ENCODE results near the gene THRB.
"Not testable (repeated sequence)": the region's sequence is repeated elsewhere in the genome, so short reads cannot be mapped to it uniquely, and the experiment has no call there.

The THRB gene

DNA sequence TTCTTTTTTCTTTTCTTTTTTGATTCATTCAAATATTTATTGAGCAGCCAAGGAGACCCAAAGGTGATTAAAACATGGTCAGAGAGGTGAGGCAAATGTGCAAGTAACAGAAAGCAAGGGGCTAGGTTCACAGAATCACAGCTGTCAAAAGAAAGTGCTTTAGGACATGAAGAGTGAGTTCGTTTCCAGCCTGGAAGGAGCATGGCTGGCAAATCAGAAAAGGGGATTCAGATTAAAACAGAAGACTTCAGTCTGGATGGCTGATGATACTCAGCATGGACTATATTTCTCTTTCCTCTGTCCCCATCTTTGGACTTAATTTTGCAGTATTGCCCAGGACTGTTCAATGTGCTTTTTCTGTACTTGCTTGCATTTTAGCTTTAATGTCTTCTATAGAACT lies 398.4 kb downstream of the THRB start:
- DNase-seq (ENCODE audit: low spot score): no peak

DNA sequence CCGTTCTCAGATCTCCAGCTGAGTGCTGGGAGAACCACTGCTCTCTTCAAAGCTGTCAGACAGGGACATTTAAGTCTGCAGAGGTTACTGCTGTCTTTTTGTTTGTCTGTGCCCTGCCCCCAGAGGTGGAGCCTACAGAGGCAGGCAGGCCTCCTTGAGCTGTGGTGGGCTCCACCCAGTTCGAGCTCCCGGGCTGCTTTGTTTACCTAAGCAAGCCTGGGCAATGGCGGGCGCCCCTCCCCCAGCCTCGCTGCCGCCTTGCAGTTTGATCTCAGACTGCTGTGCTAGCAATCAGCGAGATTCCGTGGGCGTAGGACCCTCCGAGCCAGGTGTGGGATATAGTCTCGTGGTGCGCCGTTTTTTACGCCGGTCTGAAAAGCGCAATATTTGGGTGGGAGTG lies 399.8 kb downstream of the THRB start:
- DNase-seq (ENCODE audit: low spot score): not testable (repeated sequence)

GRCh38 chr3:24088782-24089181 lies 405.9 kb downstream of the THRB start:
- DNase-seq (ENCODE audit: low spot score): no peak

GRCh38 chr3:24087469-24087868 lies 407.2 kb downstream of the THRB start:
- no peak for DNase-seq (ENCODE audit: low spot score)

GRCh38 chr3:24086617-24087404 lies 407.8 kb downstream of the THRB start:
- no peak for DNase-seq (ENCODE audit: low spot score)

GRCh38 chr3:24086206-24086605 lies 408.4 kb downstream of the THRB start:
- no peak for DNase-seq (ENCODE audit: low spot score)

GRCh38 chr3:24072193-24072592 lies 422.5 kb downstream of the THRB start:
- no peak for DNase-seq (ENCODE audit: low spot score)

- DNase-seq (ENCODE audit: low spot score): no peak
These were observed 425.6 kb downstream of the THRB start for GRCh38 chr3:24069045-24069444.

DNA sequence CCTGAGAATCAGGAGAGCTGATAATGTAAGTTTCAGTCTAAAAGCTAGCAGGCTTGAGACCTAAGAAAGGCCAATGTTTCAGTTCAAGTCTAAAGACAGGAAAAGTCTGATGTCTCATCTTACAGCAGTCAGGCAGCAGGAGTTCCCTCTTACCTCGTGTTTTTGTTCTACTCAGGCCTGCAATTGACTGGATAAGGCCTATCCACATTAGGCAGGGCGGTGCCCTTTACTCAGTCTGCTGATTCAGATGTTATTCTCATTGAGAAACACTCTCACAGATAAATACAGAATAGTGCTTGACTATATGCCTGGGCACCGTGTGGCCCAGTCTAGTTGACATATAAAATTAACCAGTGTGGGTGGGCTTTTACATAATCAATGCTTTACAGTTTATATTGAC lies 427.2 kb downstream of the THRB start:
- DNase-seq (ENCODE audit: low spot score): no peak

All from ecto neural progenitor cell (in vitro differentiated cells).